K562 (cell line): ENCODE results near the gene LAPTM4A.

Experiments
- NFYB ChIP-seq: IDR thresholded peaks from 2 replicates; pipeline ENCODE4 v1.6.1; 2011; ENCODE audit warnings: mild to moderate bottlenecking, moderate library complexity; ENCODE audit not compliant: insufficient read length; ENCODE audit errors: extremely low read depth
- POLR2AphosphoS5 ChIP-seq: IDR thresholded peaks from 2 replicates; pipeline ENCODE4 v1.6.1; 2011; ENCODE audit warnings: mild to moderate bottlenecking, low read depth, low read length, moderate library complexity; ENCODE audit not compliant: control insufficient read depth, insufficient read depth
- RNF2 ChIP-seq: sonication (generic); IDR thresholded peaks from 2 replicates; pipeline ENCODE4 v1.6.1; 2016
- ZNF133 ChIP-seq: fragments of 250-450 bp; sonication (Bioruptor Pico); IDR thresholded peaks from 2 replicates; pipeline ENCODE4 v1.4.0; 2020; ENCODE audit warnings: mild to moderate bottlenecking

GRCh38 chr2:20027705-20028434 is 23.6 kb downstream of the LAPTM4A start:
- TF ChIP-seq POLR2AphosphoS5 (no peak), NFYB (no peak), ZNF133 (CRISPR knock-in tag) (no peak), RNF2 (no peak)
